ENCODE measurements around the gene NAP1L4.

Gene NAP1L4, protein sequence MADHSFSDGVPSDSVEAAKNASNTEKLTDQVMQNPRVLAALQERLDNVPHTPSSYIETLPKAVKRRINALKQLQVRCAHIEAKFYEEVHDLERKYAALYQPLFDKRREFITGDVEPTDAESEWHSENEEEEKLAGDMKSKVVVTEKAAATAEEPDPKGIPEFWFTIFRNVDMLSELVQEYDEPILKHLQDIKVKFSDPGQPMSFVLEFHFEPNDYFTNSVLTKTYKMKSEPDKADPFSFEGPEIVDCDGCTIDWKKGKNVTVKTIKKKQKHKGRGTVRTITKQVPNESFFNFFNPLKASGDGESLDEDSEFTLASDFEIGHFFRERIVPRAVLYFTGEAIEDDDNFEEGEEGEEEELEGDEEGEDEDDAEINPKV

DNA sequence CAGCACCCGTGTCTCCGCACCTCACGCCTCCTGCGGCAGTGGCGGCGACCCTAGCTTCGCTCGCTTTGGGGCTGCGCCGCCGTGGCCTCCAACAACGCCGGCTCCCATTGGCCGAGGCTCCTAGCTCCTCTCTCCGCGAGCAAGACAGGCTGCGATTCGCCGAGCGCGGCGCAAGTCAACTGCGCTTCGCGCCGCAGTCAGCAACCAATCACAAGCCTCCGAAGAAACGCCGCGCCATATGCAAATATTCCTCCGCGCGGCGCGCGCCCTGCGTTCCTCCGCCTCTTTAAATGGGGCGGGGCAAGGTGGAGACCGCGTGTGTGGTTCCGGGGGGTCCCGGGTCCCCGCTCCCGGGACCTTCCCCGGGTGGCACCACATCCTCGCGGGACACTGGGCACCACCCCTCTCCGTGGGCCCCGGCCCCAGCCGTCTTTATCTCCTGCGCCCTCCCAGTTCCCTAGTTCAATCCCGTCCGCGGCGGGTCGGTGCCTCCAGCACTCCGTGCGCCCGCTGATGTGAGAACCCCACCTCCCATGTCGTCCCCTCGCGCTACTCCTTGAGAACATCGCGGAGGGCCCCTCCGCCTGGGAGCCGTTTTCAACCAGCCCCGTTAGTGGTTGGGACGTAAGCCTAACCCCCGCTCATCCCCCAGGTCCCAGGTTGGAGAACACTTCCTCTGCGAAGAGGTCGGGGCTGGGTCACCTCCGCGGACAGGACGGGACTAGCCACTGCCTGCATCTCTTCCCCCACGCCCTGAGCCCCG lies at the start of gene NAP1L4:
NAP1L4 (minus strand) TSS at position 96 of the 763 bp plus-strand sequence. CDS start 13,109 bp downstream, outside the sequence.
- DNase-seq = peak; percentile 98

GRCh38 chr11:3040881-3041280 lies 48.8 kb upstream of the NAP1L4 start:
- DNase-seq = no peak

- DNase-seq = no peak
Observed at GRCh38 chr11:3037945-3038271, 45.8 kb upstream of the NAP1L4 start.

DNA sequence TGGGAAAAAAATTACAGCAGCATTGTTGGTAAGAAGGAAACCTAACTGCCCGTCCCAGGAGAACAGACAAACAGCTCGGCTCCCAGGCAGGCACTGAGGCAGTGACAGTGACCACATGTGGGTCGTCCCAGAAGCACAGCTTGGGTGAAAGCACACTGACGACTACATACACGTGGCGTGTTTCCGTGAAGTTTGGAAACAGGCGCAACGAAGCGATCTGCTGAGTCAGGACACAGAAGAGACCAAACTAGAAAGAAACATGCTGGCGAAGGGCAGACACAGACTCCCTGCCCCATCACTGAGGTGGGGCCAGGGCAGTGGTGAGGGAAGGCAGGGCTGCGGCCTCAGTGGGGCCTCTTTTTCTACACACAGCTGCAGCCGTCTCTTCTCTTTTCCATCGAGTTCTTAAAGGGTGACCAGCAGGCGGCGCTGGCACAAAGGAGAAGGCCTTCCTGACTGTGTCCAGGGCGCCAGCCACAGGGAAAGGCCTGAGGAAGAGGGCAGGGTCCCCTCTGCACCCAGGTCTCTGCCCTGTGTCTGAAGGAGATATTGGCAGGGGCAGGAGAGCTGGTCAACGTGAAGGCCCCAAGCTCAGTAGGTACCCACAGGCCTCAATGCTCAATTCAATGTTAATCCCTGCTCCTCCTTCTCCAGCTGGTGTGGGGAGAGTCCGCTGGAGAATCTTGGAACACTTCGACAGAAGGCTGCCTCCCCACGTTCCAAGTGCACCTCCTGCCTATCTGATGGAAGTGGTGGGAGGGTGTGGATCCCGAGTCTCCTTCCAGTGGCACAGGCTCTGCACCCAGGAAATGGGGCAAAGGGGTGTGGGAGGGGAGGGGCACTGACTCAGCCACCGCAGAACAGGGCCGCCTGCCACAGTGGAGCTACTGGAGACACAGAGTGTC lies 45.2 kb upstream of the NAP1L4 start:
- peak; percentile 85 for DNase-seq

GRCh38 chr11:3036419-3036818 lies 44.3 kb upstream of the NAP1L4 start:
- DNase-seq = peak; percentile 69

DNA sequence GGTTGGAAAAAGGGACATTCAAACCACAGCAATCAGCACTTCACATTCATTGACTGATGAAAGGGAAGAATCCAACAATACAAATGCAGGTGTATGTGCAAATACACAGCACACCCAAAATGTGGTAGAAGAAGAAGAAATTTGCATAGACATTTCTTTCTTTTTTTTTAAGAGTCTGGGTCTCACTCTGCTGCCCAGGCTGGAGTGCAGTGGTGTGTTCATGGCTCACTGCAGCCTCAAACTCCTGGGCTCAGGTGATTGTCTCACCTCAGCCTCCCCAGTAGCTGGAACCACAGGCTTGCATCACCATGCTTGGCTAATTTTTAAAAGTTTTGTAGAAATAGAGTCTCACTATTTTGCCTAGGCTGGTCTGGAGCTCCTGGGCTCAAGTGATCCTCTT lies 43.2 kb upstream of the NAP1L4 start:
- DNase-seq = no peak

- peak; percentile 56 for DNase-seq
Observed at GRCh38 chr11:3030289-3031070, 38.4 kb upstream of the NAP1L4 start.

DNA sequence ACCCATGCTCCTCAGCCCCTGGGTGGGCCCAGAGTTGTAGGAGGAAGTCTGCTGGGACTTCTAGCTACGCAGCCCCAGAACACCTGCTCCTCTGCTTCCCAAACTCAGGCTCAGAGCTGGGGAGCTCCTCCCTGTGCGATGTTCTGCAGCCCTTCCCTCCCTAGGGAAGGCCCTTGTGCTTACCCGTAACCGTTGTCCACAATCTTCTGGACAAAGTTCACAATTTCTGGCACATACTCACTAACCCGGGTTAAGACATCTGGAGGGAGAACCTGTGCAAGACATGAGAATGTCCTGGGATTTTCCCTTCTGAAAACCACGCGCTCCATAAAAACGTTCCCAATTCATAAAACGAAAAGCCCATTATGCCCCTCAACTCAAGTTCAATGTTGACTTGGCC lies 36.7 kb upstream of the NAP1L4 start:
- DNase-seq = no peak

DNA sequence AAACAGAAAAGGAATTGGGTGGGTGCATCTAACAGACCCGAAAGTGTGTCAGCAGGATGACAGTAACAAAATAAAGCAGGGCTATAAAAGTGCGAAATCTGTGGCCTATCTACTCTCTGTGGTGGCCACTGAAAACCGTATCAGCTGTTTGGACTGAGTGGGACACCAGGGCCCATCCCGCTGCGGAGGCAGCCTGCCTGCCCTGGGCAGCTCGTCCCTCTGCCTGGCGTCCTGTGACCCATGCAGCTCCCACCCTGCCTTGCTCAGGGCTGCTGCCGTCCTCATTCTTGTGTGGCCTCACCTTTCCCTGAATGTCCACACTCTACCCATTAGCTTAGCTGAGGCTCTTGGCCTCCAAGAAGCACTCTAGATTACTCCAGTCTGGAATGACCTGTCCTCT lies 34.7 kb upstream of the NAP1L4 start:
- no peak for DNase-seq

- no peak for DNase-seq
Observed at GRCh38 chr11:3022982-3023381, 30.9 kb upstream of the NAP1L4 start.

GRCh38 chr11:3022300-3022967 lies 30.3 kb upstream of the NAP1L4 start:
- DNase-seq = peak; percentile 82

DNA sequence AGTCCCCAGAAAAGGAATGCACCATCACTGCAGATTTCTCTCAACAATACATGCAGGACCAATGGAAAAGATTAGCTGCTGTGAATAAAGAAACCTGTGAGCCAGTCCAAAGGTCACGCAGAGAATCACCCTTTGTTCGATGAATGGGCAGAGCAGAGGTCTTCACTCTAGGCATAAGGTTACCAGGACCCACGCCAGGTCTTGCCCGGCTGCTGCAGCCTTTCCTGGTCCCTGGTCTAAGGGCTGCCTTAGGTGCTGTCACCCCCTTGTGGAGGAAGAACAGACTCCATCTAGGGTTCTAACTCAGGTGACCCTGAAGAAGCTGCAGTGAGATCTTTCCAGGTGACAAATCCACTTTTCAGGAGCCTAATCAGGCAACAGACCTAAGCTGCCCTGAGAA lies 29.0 kb upstream of the NAP1L4 start:
- DNase-seq = no peak

- DNase-seq = no peak
Observed at GRCh38 chr11:3020011-3020410, 27.9 kb upstream of the NAP1L4 start.

DNA sequence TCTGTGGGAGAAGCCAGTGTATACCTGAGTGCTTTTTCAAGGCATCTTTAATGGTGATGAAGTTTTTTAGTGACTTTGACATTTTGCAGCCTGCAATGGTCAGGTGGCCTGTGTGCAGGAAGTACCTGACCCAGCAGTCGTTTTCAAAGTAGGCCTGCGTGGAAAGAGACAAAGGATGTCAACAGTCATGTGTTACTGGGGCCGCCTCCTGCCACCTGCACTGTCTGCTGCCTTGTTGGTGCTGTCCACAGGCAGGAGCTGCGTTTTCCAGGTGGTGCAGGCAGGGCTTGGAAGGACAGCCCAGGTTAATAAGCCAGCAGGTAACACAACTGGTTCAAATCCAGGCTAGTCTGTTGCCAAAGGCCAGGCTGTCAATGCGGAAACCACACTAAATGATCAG lies 26.5 kb upstream of the NAP1L4 start:
- no peak for DNase-seq

GRCh38 chr11:3016861-3017260 lies 24.7 kb upstream of the NAP1L4 start:
- DNase-seq = no peak

GRCh38 chr11:3015796-3016195 lies 23.7 kb upstream of the NAP1L4 start:
- no peak for DNase-seq

- DNase-seq = no peak
Observed at GRCh38 chr11:3014943-3015342, 22.8 kb upstream of the NAP1L4 start.

- DNase-seq = no peak
Observed at GRCh38 chr11:3014057-3014938, 22.2 kb upstream of the NAP1L4 start.

DNA sequence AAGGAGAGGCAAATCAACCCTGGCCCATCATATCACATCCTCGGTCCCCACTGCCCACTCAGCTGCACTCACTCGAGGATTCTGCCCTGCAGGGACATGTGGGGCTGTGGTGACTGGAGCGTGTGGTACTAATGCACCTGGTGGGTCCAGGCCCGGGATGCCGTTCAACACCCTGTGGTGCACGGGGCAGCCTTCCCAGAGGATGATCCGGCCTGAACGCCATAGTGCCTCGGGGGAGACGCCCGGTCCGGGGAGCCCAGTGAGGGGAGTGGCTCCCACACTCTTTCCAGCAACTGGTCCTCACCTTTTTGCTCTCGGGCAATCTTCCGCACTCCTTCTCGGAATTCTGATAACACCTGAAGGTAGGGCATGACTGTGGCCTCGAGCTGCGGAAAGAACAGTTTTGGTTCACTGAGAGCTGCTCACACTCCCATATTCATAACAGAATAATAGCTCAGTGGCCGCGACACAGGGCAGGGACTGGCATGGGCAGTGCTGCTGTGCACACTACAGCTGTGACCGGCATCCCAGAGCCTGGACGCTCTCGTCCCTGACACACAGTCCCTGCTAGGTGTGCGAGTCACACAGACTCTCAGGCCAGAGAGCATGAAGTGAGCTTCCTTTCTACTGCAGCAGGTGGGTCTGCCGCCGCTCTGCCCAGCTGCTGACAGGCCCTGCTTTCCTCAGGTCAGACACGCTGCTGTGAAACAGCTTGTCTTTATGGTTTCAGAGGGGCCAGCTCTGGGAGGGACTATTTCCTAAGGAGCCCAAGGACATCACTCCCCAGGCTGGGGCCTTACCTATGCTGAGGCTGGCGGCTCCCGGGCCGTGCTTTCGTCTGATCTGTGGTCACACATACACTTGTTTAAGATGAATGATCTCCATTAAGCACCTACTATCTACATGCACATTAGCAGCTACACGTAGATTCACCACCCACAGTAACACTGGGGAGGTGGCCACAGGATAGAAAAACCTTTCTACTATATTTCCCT lies 20.1 kb upstream of the NAP1L4 start:
- no peak for DNase-seq

Data from suppressor macrophage treated with lipopolysaccharide for 4 hours (primary cell).